Activated B cell treated with CpG ODN at 0.5 μM for 24 hours (primary cell): ENCODE measurements around the gene MIPEP. TPM values are rescaled to one million over a fixed set of nuclear protein-coding genes. Genes with fewer than 3 reads are reported as not detected.

Experiments
- ATAC-seq: fragments of 200-7000 bp; cut with Tn5 transposase; one replicate; pipeline ENCODE4 v1.10.0; 2021; ENCODE audit warnings: low read depth, mild to moderate bottlenecking, moderate library complexity
- CTCF ChIA-PET: fragments of 350-600 bp; sonication (Branson Sonifier 250); formaldehyde crosslinking; loops from one replicate; lab custom pipeline; 2021; ENCODE audit warnings: antibody characterized with exemption; lab: Charles Lee
- POLR2A ChIA-PET: fragments of 350-600 bp; sonication (Branson Sonifier 250); formaldehyde crosslinking; loops from one replicate; lab custom pipeline; 2021; ENCODE audit warnings: antibody characterized with exemption; lab: Charles Lee
- DNase-seq: peaks from one replicate; pipeline ENCODE4 v3.0.0; 2022
- H3K27ac Mint-ChIP-seq: one replicate; pipeline ENCODE4 v1.8.0; 2020; ENCODE audit warnings: mixed read lengths
- H3K27me3 Mint-ChIP-seq: one replicate; pipeline ENCODE4 v1.8.0; 2021; ENCODE audit warnings: mixed read lengths
- H3K36me3 Mint-ChIP-seq: one replicate; pipeline ENCODE4 v1.8.0; 2021; ENCODE audit warnings: low read depth, mixed read lengths
- H3K4me1 Mint-ChIP-seq: one replicate; pipeline ENCODE4 v1.8.0; 2021; ENCODE audit warnings: mixed read lengths
- H3K4me3 Mint-ChIP-seq: one replicate; pipeline ENCODE4 v1.8.0; 2020; ENCODE audit warnings: mild to moderate bottlenecking, mixed read lengths
- H3K9me3 Mint-ChIP-seq: one replicate; pipeline ENCODE4 v1.8.0; 2020; ENCODE audit warnings: mixed read lengths
- intact Hi-C: fragments of 100-400 bp; cut with micrococcal nuclease; formaldehyde crosslinking; loops from one replicate; pipeline ENCODE4 v1.15.1; 2024
- total RNA-seq: library from RNA; stranded (reverse); gene quantifications from 2 replicates; pipeline ENCODE4 v1.2.3, GENCODE V29; 2022
- TF ChIP-seq, protein P1 (sequence below): fragments of 200-600 bp; IDR thresholded peaks from one replicate; pipeline ENCODE4 v1.8.0; 2022; ENCODE audit warnings: antibody characterized with exemption, mild to moderate bottlenecking

The MIPEP gene
- total RNA-seq, 1 donor from 2014 or later, result 19.7 TPM

DNA sequence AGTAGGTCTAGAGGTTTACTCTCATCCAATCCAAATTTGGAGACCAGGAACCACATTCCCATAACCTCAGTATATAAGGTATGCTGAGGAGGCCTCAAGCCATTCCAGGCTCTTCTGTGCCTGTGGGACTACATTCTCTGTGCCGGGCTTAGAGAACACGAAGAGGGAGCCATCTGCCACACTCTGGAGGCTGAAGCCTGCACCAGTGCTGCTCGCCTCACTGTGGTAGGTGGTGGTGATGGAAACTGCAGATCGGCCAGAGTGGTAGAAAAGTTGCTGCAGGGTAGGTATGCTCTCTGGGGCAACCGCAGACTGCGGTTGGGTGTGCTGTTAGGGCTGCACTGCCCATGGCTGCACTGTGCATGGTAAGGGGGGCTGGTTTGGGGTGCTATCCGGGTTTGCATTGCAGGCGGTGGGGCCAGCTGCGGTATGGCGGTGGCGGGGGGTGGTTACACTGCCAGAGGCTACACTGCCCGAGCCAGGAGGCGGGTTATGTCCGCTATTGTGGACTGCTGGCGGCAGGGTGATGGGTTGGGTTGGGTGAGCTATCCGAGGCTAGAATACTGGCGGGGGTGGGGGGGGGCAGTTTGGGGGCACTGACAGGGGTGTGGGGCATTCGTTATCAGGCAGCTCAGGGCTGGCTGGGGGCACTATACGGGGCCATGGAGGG lies 174.0 kb downstream of the MIPEP start:
- TF ChIP-seq, protein P1, sequence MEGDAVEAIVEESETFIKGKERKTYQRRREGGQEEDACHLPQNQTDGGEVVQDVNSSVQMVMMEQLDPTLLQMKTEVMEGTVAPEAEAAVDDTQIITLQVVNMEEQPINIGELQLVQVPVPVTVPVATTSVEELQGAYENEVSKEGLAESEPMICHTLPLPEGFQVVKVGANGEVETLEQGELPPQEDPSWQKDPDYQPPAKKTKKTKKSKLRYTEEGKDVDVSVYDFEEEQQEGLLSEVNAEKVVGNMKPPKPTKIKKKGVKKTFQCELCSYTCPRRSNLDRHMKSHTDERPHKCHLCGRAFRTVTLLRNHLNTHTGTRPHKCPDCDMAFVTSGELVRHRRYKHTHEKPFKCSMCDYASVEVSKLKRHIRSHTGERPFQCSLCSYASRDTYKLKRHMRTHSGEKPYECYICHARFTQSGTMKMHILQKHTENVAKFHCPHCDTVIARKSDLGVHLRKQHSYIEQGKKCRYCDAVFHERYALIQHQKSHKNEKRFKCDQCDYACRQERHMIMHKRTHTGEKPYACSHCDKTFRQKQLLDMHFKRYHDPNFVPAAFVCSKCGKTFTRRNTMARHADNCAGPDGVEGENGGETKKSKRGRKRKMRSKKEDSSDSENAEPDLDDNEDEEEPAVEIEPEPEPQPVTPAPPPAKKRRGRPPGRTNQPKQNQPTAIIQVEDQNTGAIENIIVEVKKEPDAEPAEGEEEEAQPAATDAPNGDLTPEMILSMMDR, result no peak
- ChIA-PET POLR2A (no interaction called here), CTCF (no interaction called here)
- Mint-ChIP-seq H3K4me3 (no peak overlapping the region), H3K27me3 (peaks cover 2% of the 10 kb centered on the region), H3K9me3 (peaks cover 3% of the 10 kb centered on the region), H3K36me3 (no peaks in the 10 kb centered on the region), H3K27ac (no peak overlapping the region), H3K4me1 (no peaks in the 10 kb centered on the region)
- DNase-seq (no peak), ATAC-seq (no peak)
- intact Hi-C loops, result loop anchor here (5.0 kb wide), 1 partner anchor 157 kb away; no protein-coding TSS in a partner anchor

DNA sequence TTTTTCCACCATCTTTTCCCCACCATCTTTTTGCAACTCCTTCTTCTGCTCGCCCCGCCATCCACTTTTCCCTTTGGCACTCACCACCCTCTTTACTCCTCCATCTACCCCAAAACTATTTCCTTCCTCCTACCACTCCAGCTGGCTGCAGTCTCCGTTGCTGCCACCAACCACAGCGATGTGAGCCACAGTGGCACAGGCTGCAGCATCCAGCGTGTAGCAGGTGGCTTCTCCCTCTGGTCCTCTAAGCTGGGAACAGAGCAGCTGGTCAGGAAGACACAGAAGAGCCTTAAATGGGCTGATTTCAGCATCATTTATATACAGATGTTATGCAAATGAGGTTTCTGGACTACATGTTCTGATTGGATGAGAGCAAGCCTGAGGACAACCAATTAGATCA lies 174.5 kb downstream of the MIPEP start:
- Mint-ChIP-seq H3K36me3 (no peaks in the 10 kb centered on the region), H3K27me3 (peaks cover 2% of the 10 kb centered on the region), H3K9me3 (peaks cover 3% of the 10 kb centered on the region), H3K4me3 (no peak overlapping the region), H3K4me1 (no peaks in the 10 kb centered on the region), H3K27ac (no peak overlapping the region)
- ATAC-seq (no peak), DNase-seq (no peak)
- intact Hi-C loops, result loop anchor here (5.0 kb wide), 1 partner anchor 158 kb away; no protein-coding TSS in a partner anchor
- TF ChIP-seq, protein P1, result no peak
- ChIA-PET POLR2A (no interaction called here), CTCF (no interaction called here)

DNA sequence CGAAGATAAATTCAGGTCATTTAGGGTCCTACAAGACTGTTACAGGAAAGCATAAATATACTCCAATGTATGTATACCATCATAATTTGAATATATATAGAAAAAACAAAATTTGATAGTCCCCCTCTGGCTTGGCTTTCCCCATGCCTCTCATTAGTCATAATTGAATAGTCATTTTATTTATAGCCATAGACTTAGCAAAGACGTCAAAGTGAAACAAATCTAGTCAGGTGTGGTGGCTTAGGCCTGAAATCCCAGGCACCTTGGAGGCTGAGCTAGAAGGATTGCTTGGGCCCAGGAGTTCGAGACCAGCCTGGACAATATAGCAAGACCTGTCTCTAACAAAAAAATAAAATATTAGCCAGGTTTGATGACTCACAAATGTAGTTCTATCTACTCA lies 177.8 kb downstream of the MIPEP start:
- no peak overlapping the region for H3K27ac Mint-ChIP-seq
- H3K4me3 Mint-ChIP-seq, result no peak overlapping the region
- H3K36me3 Mint-ChIP-seq, result no peaks in the 10 kb centered on the region
- H3K27me3 Mint-ChIP-seq, result peaks cover 2% of the 10 kb centered on the region
- POLR2A ChIA-PET, result no interaction called here
- no peak for DNase-seq
- intact Hi-C loops, result no loop called here
- peaks cover 3% of the 10 kb centered on the region for H3K9me3 Mint-ChIP-seq
- no peak for ATAC-seq
- CTCF ChIA-PET, result no interaction called here
- H3K4me1 Mint-ChIP-seq, result no peaks in the 10 kb centered on the region
- TF ChIP-seq, protein P1, result no peak

DNA sequence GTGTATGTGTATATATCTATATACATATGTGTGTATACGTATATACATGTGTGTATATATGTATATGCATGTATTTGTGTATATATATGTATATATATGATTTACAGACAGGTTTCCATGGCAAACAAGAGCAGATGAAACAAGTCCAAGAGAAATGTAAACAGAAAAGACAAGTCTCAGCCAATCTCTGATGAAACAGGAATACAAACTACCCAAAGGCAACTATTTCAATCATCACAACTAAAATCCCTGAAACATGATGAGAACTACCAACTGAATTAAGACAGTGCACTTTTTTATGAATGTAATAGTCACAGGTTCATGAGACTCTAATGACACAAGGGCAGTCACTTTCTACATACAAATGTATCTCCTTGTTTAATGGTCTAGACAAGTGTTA lies 178.8 kb downstream of the MIPEP start:
- ChIA-PET CTCF (no interaction called here), POLR2A (no interaction called here)
- Mint-ChIP-seq H3K27ac (no peak overlapping the region), H3K4me3 (no peak overlapping the region), H3K36me3 (no peaks in the 10 kb centered on the region), H3K9me3 (peaks cover 3% of the 10 kb centered on the region), H3K4me1 (no peaks in the 10 kb centered on the region), H3K27me3 (peaks cover 2% of the 10 kb centered on the region)
- TF ChIP-seq, protein P1, result no peak
- DNase-seq (no peak), ATAC-seq (no peak)
- intact Hi-C loops, result no loop called here

DNA sequence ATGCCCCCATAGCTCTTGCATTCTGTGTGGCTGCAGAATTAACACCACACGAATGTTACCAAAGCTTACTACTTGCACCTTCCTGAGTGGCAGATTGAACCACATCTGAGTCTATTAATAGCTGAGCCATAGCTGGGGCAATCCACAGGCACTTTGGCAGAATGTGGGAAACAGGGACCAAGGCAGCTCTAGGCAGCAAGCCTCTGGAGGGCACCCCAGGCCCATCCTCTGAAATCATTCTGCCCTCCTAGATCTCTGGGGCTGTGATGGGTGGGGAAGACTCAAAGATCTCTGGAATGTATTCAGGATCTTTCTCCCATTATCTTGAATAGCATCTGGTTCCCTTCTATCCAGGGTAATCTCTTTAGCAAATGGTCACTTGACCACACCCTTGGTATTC lies 179.7 kb downstream of the MIPEP start:
- intact Hi-C loops, result no loop called here
- Mint-ChIP-seq H3K4me3 (no peak overlapping the region), H3K9me3 (peaks cover 3% of the 10 kb centered on the region), H3K27me3 (peaks cover under 1% of the 10 kb centered on the region), H3K27ac (no peak overlapping the region), H3K4me1 (peaks cover 3% of the 10 kb centered on the region), H3K36me3 (no peaks in the 10 kb centered on the region)
- ATAC-seq, result no peak
- CTCF ChIA-PET, result no interaction called here
- DNase-seq, result no peak
- TF ChIP-seq, protein P1, result no peak
- POLR2A ChIA-PET, result no interaction called here
